Lower leg skin (tissue), 4 donors: ENCODE results near the gene CAPN5. TPM values are rescaled to one million over a fixed set of nuclear protein-coding genes. Genes with fewer than 3 reads are reported as not detected.

Experiments used
- DNase-seq, 2 donors: peaks; one replicate each; pipeline ENCODE4 v3.0.0-alpha.2; 2019; ENCODE audit warnings: low spot score in 2 of 2
- H3K4me3 ChIP-seq: fragments of 200-600 bp; sonication (generic); 2 replicates; pipeline ENCODE4 v1.5.1; 2017; ENCODE audit warnings: mild to moderate bottlenecking, low read depth; ENCODE audit not compliant: poor library complexity, severe bottlenecking
- CTCF ChIP-seq, 3 donors: fragments of 450-650 bp; IDR thresholded peaks; one replicate each; pipeline ENCODE4 v1.5.1; 2016; ENCODE audit warnings: antibody characterized with exemption in 3 of 3, mild to moderate bottlenecking in 3 of 3, moderate library complexity in 2 of 3
- POLR2A ChIP-seq, 2 donors: fragments of 450-650 bp; IDR thresholded peaks; one replicate each; pipeline ENCODE4 v1.6.1; 2016 to 2017; ENCODE audit warnings: antibody characterized with exemption in 2 of 2, mild to moderate bottlenecking in 1 of 2, moderate library complexity in 1 of 2
- WGBS, 2 donors: methylation state at CpG; one replicate each; pipeline ENCODE4 v1.1.5; 2018; 5-methylcytosine and 5-hydroxymethylcytosine counted together
- intact Hi-C: fragments of 100-400 bp; cut with DNase I; formaldehyde crosslinking; loops from one replicate; pipeline ENCODE4 v1.15.0; 2023; ENCODE audit warnings: low total_unique reads
- total RNA-seq, 4 donors: library from RNA; depleted of rRNA; stranded (reverse); fragments of >200 nt; gene quantifications; one replicate each; pipeline ENCODE4 v1.1.0, GENCODE V29; 2016

CAPN5 gene
- total RNA-seq, 4 donors from 2014 or later = 0.38 to 1.9 (median 1.2) TPM

- no peak within 1 kb of the TSS for H3K4me3 ChIP-seq
- intact Hi-C loops = loop anchor here (5.0 to 10.0 kb wide), 2 partner anchors 378 to 1265 kb away; no protein-coding TSS in a partner anchor
- no peak for DNase-seq
- 91 to 92% methylated on average over 37 of the region's 37 CpGs for WGBS, 2 donors
- no peak for TF ChIP-seq CTCF (IDR thresholded peaks at IDR 0.05)
- no peak for TF ChIP-seq POLR2A (IDR thresholded peaks at IDR 0.05)
These were observed 35.8 kb downstream of the CAPN5 start, which contains the start of gene OMP for GRCh38 chr11:77102246-77103210. Gene OMP (plus strand): TSS chr11:77102840. CDS start chr11:77102840, 0 bp downstream.

GRCh38 chr11:77103319-77103718 lies 36.5 kb downstream of the CAPN5 start:
- WGBS, 2 donors = 67 to 88% methylated on average over 2 of the region's 2 CpGs
- no peak for DNase-seq
- intact Hi-C loops = loop anchor here (5.0 to 10.0 kb wide), 2 partner anchors 379 to 1264 kb away; no protein-coding TSS in a partner anchor
- TF ChIP-seq CTCF (IDR thresholded peaks at IDR 0.05) (no peak), POLR2A (IDR thresholded peaks at IDR 0.05) (no peak)
- no peak overlapping the region for H3K4me3 ChIP-seq

- 87 to 95% methylated on average over 8 of the region's 8 CpGs for WGBS, 2 donors
These were observed 38.0 kb downstream of the CAPN5 start for GRCh38 chr11:77104727-77105126.

GRCh38 chr11:77106321-77106720 lies 39.5 kb downstream of the CAPN5 start:
- no peak for TF ChIP-seq CTCF (IDR thresholded peaks at IDR 0.05)
- intact Hi-C loops = loop anchor here (10.0 kb wide), 1 partner anchor 382 kb away; no protein-coding TSS in a partner anchor
- no peak for DNase-seq
- no peak overlapping the region for H3K4me3 ChIP-seq
- 48 to 55% methylated on average over 7 of the region's 7 CpGs for WGBS, 2 donors

More at GRCh38 chr11:77104727-77105126, 38.0 kb downstream of the CAPN5 start:
- no peak for DNase-seq
- H3K4me3 ChIP-seq = no peak overlapping the region
- TF ChIP-seq CTCF (IDR thresholded peaks at IDR 0.05) = no peak
- no peak for TF ChIP-seq POLR2A (IDR thresholded peaks at IDR 0.05)
- intact Hi-C loops = loop anchor here (5.0 to 10.0 kb wide), 2 partner anchors 380 to 1263 kb away; no protein-coding TSS in a partner anchor

- no peak overlapping the region for H3K4me3 ChIP-seq
- intact Hi-C loops = loop anchor here (10.0 kb wide), 1 partner anchor 382 kb away; no protein-coding TSS in a partner anchor
- DNase-seq = no peak
- WGBS, 2 donors = 99 to 100% methylated on average over 3 to 13 of the region's 13 CpGs
- no peak for TF ChIP-seq CTCF (IDR thresholded peaks at IDR 0.05)
- no peak for TF ChIP-seq POLR2A (IDR thresholded peaks at IDR 0.05)
These were observed 40.0 kb downstream of the CAPN5 start for GRCh38 chr11:77106759-77107158.
